ENCODE measurements around the gene AKAP17A. TPM values are rescaled to one million over a fixed set of nuclear protein-coding genes. Genes with fewer than 3 reads are reported as not detected.

Gene AKAP17A
- total and polyA plus RNA-seq, 4 donors = 5.2 to 49.1 (median 19.2) TPM

DNA sequence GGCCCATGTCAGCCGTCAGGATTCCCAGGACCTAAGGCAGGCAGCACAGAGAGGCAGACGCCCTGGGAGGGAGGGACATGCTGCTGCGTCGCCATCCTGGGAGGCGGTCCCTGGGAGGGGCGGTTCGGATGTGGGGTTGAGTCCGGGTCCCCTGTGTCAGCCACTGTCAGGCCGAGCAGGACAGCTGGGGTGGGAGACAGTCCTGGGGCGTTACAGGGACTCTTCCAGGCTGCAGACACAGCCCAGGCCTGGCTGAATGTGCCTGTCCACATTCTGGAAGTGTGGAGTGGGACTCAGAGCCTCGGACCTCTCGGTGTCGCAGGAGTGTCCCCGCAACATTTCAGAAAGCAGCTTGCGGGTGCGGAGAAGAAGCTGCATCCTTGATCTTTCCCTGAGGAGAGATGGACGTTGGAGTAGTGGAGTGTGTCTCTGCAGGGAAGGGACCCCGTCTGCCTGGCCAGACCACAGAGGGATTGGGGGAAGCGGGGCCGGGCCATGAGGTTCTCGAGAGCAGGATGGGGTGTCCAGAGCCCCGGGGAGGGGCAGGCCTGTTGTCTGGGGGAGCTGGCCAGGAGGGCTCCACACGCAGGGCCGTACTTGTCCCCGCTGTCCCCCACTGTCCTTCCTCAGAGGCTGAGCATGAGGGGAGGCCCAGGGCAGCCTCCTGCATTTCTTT is 6.1 kb downstream of the AKAP17A start:
- WGBS = 95% methylated on average over 25 of the region's 25 CpGs
- Histone ChIP-seq H3K27me3 (ENCODE audit: control insufficient read depth in 4 of 4, insufficient read depth in 4 of 4, low read length in 3 of 4) (no peaks in the 10 kb centered on the region), H3K9ac (ENCODE audit: low read depth in 1 of 2, low read length in 2 of 2) (no peak overlapping the region), H3K36me3 (ENCODE audit: control insufficient read depth in 4 of 4, insufficient read depth in 3 of 4, low read depth in 1 of 4, low read length in 3 of 4) (peaks cover 49 to 85% (median 58%) of the 10 kb centered on the region in 4 donors), H3K27ac (ENCODE audit: low read depth in 1 of 2, low read length in 2 of 2) (no peak overlapping the region), H3K4me3 (ENCODE audit: low read depth in 1 of 3, low read length in 3 of 3) (no peak overlapping the region), H3K4me1 (ENCODE audit: control insufficient read depth in 4 of 4, insufficient read depth in 4 of 4, low read length in 3 of 4) (peaks cover 0 to 27% (median 13%) of the 10 kb centered on the region in 4 donors), H3K9me3 (ENCODE audit: control insufficient read depth in 4 of 4, low read length in 3 of 4) (no peaks in the 10 kb centered on the region)
- TF ChIP-seq HNF4A (conservative IDR thresholded peaks at IDR 0.05) = no peak
- no peak for TF ChIP-seq CTCF (IDR thresholded peaks at IDR 0.05; ENCODE audit: low read depth, low read length, missing input control)
- TF ChIP-seq FOXA2 (IDR thresholded peaks at IDR 0.05) = no peak
- TF ChIP-seq TAF1 (conservative IDR thresholded peaks at IDR 0.05) = no peak
- no peak for DNase-seq (ENCODE audit: low spot score)

DNA sequence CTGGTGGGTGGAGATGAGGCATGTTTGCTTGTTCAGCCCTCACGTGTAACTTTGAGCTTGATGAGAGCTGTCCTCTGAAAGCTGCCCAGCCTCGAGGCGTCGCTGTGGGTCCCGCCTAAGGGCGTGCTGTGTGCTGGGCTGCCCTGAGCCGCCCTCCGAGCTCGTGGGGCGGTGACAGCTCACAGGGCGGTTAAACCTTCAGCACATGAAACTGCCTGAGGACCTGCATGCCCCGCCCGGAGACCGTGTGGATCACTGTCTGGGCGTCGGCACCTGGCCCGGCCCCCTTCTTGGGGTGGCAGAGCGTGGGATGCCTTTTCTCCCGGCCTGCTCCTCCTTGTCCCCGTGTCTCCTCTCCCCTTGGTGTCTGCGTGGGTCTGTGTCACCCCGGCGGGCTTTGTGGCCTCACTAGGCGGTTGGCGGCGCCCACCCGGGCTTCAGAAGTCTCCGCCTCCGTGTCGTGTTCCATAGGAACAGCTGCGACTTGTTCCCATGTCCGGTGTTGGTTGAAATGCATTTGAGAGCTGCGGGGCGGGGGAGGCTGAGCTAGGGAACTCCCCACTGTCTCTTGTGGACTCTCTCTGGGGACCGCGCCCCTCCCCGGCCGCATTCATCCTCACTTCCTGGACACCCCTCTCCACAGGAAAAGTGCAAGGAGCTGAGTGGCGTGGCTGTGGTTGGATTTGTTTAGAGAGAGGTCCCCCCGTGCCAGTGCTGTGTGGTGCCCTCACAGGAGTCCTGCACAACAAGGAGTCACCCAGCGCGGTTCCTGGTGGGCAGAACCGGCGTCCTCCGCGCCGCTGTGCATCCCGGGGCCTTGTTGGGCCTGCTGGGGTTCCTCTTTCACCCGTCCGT is 6.8 kb downstream of the AKAP17A start:
- Histone ChIP-seq H3K36me3 (ENCODE audit: control insufficient read depth in 4 of 4, insufficient read depth in 3 of 4, low read depth in 1 of 4, low read length in 3 of 4) (peaks cover 49 to 90% (median 61%) of the 10 kb centered on the region in 4 donors), H3K27ac (ENCODE audit: low read depth in 1 of 2, low read length in 2 of 2) (no peak overlapping the region), H3K4me3 (ENCODE audit: low read depth in 1 of 3, low read length in 3 of 3) (no peak overlapping the region), H3K9ac (ENCODE audit: low read depth in 1 of 2, low read length in 2 of 2) (no peak overlapping the region), H3K4me1 (ENCODE audit: control insufficient read depth in 4 of 4, insufficient read depth in 4 of 4, low read length in 3 of 4) (peaks cover 0 to 19% (median 6%) of the 10 kb centered on the region in 4 donors), H3K9me3 (ENCODE audit: control insufficient read depth in 4 of 4, low read length in 3 of 4) (no peaks in the 10 kb centered on the region), H3K27me3 (ENCODE audit: control insufficient read depth in 4 of 4, insufficient read depth in 4 of 4, low read length in 3 of 4) (no peaks in the 10 kb centered on the region)
- no peak for TF ChIP-seq CTCF (IDR thresholded peaks at IDR 0.05; ENCODE audit: low read depth, low read length, missing input control)
- no peak for TF ChIP-seq YY1 (IDR thresholded peaks at IDR 0.05)
- TF ChIP-seq TAF1 (conservative IDR thresholded peaks at IDR 0.05) = no peak
- TF ChIP-seq EGR1 (IDR thresholded peaks at IDR 0.05; ENCODE audit: low read depth in 2 of 2) = no peak
- DNase-seq (ENCODE audit: low spot score) = no peak
- WGBS = 92% methylated on average over 50 of the region's 50 CpGs

- 93% methylated on average over 57 of the region's 57 CpGs for WGBS
- Histone ChIP-seq H3K9me3 (ENCODE audit: control insufficient read depth in 4 of 4, low read length in 3 of 4) (no peaks in the 10 kb centered on the region), H3K4me1 (ENCODE audit: control insufficient read depth in 4 of 4, insufficient read depth in 4 of 4, low read length in 3 of 4) (peaks cover 0 to 10% (median under 1%) of the 10 kb centered on the region in 4 donors), H3K27ac (ENCODE audit: low read depth in 1 of 2, low read length in 2 of 2) (no peak overlapping the region), H3K4me3 (ENCODE audit: low read depth in 1 of 3, low read length in 3 of 3) (no peak overlapping the region), H3K36me3 (ENCODE audit: control insufficient read depth in 4 of 4, insufficient read depth in 3 of 4, low read depth in 1 of 4, low read length in 3 of 4) (peaks cover 47 to 85% (median 60%) of the 10 kb centered on the region in 4 donors), H3K9ac (ENCODE audit: low read depth in 1 of 2, low read length in 2 of 2) (no peak overlapping the region), H3K27me3 (ENCODE audit: control insufficient read depth in 4 of 4, insufficient read depth in 4 of 4, low read length in 3 of 4) (no peaks in the 10 kb centered on the region)
- no peak for TF ChIP-seq TAF1 (conservative IDR thresholded peaks at IDR 0.05)
- TF ChIP-seq, protein P1, sequence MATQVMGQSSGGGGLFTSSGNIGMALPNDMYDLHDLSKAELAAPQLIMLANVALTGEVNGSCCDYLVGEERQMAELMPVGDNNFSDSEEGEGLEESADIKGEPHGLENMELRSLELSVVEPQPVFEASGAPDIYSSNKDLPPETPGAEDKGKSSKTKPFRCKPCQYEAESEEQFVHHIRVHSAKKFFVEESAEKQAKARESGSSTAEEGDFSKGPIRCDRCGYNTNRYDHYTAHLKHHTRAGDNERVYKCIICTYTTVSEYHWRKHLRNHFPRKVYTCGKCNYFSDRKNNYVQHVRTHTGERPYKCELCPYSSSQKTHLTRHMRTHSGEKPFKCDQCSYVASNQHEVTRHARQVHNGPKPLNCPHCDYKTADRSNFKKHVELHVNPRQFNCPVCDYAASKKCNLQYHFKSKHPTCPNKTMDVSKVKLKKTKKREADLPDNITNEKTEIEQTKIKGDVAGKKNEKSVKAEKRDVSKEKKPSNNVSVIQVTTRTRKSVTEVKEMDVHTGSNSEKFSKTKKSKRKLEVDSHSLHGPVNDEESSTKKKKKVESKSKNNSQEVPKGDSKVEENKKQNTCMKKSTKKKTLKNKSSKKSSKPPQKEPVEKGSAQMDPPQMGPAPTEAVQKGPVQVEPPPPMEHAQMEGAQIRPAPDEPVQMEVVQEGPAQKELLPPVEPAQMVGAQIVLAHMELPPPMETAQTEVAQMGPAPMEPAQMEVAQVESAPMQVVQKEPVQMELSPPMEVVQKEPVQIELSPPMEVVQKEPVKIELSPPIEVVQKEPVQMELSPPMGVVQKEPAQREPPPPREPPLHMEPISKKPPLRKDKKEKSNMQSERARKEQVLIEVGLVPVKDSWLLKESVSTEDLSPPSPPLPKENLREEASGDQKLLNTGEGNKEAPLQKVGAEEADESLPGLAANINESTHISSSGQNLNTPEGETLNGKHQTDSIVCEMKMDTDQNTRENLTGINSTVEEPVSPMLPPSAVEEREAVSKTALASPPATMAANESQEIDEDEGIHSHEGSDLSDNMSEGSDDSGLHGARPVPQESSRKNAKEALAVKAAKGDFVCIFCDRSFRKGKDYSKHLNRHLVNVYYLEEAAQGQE (IDR thresholded peaks at IDR 0.05) = no peak
- no peak for TF ChIP-seq FOXA2 (IDR thresholded peaks at IDR 0.05)
- no peak for TF ChIP-seq ATF3 (IDR thresholded peaks at IDR 0.05)
- no peak for DNase-seq (ENCODE audit: low spot score)
Measured at GRCh38 chrX:1598876-1599790, 7.7 kb downstream of the AKAP17A start.
